SU-DHL-6 (cell line): ENCODE measurements around the gene CADM2.

Experiments used
- EZH2phosphoT487 ChIP-seq: fragments of 200-600 bp; sonication (generic), shearing (Covaris generic); conservative IDR thresholded peaks from 2 replicates; pipeline ENCODE4 v1.6.1; 2018; ENCODE audit warnings: mild to moderate bottlenecking, antibody characterized with exemption, low read length, moderate library complexity, mixed read lengths
- TF ChIP-seq, protein P1 (sequence below): fragments of 200-600 bp; sonication (generic); IDR thresholded peaks from one replicate; pipeline ENCODE4 v1.5.1; 2017; ENCODE audit warnings: antibody characterized with exemption, mild to moderate bottlenecking, low read length, moderate library complexity; ENCODE audit not compliant: insufficient read depth, poor library complexity, severe bottlenecking

- TF ChIP-seq, protein P1, sequence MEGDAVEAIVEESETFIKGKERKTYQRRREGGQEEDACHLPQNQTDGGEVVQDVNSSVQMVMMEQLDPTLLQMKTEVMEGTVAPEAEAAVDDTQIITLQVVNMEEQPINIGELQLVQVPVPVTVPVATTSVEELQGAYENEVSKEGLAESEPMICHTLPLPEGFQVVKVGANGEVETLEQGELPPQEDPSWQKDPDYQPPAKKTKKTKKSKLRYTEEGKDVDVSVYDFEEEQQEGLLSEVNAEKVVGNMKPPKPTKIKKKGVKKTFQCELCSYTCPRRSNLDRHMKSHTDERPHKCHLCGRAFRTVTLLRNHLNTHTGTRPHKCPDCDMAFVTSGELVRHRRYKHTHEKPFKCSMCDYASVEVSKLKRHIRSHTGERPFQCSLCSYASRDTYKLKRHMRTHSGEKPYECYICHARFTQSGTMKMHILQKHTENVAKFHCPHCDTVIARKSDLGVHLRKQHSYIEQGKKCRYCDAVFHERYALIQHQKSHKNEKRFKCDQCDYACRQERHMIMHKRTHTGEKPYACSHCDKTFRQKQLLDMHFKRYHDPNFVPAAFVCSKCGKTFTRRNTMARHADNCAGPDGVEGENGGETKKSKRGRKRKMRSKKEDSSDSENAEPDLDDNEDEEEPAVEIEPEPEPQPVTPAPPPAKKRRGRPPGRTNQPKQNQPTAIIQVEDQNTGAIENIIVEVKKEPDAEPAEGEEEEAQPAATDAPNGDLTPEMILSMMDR: no peak
- no peak for TF ChIP-seq EZH2phosphoT487
Measured at GRCh38 chr3:85589145-85589544, 630.4 kb downstream of the CADM2 start.
